Dermis lymphatic vessel endothelial cell (primary cell): ENCODE results near the gene EBPL. TPM values are rescaled to one million over a fixed set of nuclear protein-coding genes. Genes with fewer than 3 reads are reported as not detected.

Experiments
- total RNA-seq: library from RNA; depleted of rRNA; stranded (reverse); fragments of >200 nt; gene quantifications from 2 replicates; pipeline ENCODE4 v1.2.1, GENCODE V29; 2014

The EBPL gene
- total RNA-seq: 94.5 and 131 TPM in 2 replicates

GRCh38 chr13:49690995-49691784 is at the start of gene EBPL:
Gene EBPL (minus strand): TSS chr13:49691486. CDS start chr13:49691424, 62 bp downstream.

GRCh38 chr13:49627831-49628652 is 63.2 kb downstream of the EBPL start, which contains the start of gene ARL11:
Gene ARL11 (plus strand): TSS chr13:49628507. CDS start chr13:49630448, 1,941 bp downstream.

Other genes starting within 250 kb of the EBPL start
- 7.6 and 9.4 TPM in 2 replicates for gene CAB39L, start 247.4 kb downstream of the EBPL start, total RNA-seq
- gene SETDB2, start 247.2 kb downstream of the EBPL start, total RNA-seq: 7.4 and 8.7 TPM in 2 replicates
- 9.8 and 11.8 TPM in 2 replicates for gene PHF11, start 195.5 kb downstream of the EBPL start, total RNA-seq
- 24.5 and 32.0 TPM in 2 replicates for gene RCBTB1, start 105.9 kb downstream of the EBPL start, total RNA-seq
- gene ARL11, start 63.0 kb downstream of the EBPL start, total RNA-seq: 0.26 and 0.33 TPM in 2 replicates
- 31.2 and 37.7 TPM in 2 replicates for gene KPNA3, start 101.2 kb upstream of the EBPL start, total RNA-seq
- 3.1 and 3.3 TPM in 2 replicates for gene SPRYD7, start 244.9 kb upstream of the EBPL start, total RNA-seq